Upper lobe of left lung (tissue), 6 donors: Measurements from ENCODE around the gene OLFML2B. TPM values are rescaled to one million over a fixed set of nuclear protein-coding genes. Genes with fewer than 3 reads are reported as not detected.

Experiments
- ATAC-seq, 2 donors: fragments of 200-7000 bp; cut with Tn5 transposase; one replicate each; pipeline ENCODE4 v1.9.1; 2022; ENCODE audit warnings: mild to moderate bottlenecking in 2 of 2, moderate library complexity in 2 of 2; ENCODE audit not compliant: low FRiP score in 2 of 2
- DNase-seq, 2 donors: peaks; one replicate each; pipeline ENCODE4 v3.0.0-alpha.2; 2019 to 2020
- H3K27ac ChIP-seq, 4 donors: fragments of 200-600 bp; sonication (generic); one replicate each; pipeline ENCODE4 v1.5.1; 2016 to 2019
- H3K27me3 ChIP-seq, 4 donors: fragments of 200-600 bp; sonication (generic); one replicate each; pipeline ENCODE4 v1.5.1; 2017 to 2019
- H3K36me3 ChIP-seq, 4 donors: fragments of 200-600 bp; sonication (generic); one replicate each; pipeline ENCODE4 v1.5.1; 2016 to 2019
- H3K4me1 ChIP-seq, 4 donors: fragments of 200-600 bp; sonication (generic); one replicate each; pipeline ENCODE4 v1.5.1; 2018 to 2019
- H3K4me3 ChIP-seq, 4 donors: fragments of 200-600 bp; sonication (generic); one replicate each; pipeline ENCODE4 v1.5.1; 2017 to 2019; ENCODE audit warnings: mild to moderate bottlenecking in 2 of 4, moderate library complexity in 1 of 4
- H3K9me3 ChIP-seq, 4 donors: fragments of 200-600 bp; sonication (generic); one replicate each; pipeline ENCODE4 v1.5.1; 2018 to 2019
- EP300 ChIP-seq, 4 donors: sonication (generic); formaldehyde crosslinking; IDR thresholded peaks; one replicate each; pipeline ENCODE4 v1.5.1; 2017; ENCODE audit warnings: antibody characterized with exemption in 4 of 4, control low read depth in 2 of 4
- POLR2A ChIP-seq, 4 donors: fragments of 450-650 bp; IDR thresholded peaks; one replicate each; pipeline ENCODE4 v1.5.1; 2016 to 2017; ENCODE audit warnings: antibody characterized with exemption in 4 of 4, mild to moderate bottlenecking in 2 of 4
- POLR2AphosphoS5 ChIP-seq, 2 donors: sonication (generic); formaldehyde crosslinking; IDR thresholded peaks; one replicate each; pipeline ENCODE4 v1.5.1; 2017; ENCODE audit warnings: antibody characterized with exemption in 2 of 2
- WGBS, 2 donors: methylation state at CpG; one replicate each; pipeline ENCODE4 v1.1.5; 2017 to 2018; 5-methylcytosine and 5-hydroxymethylcytosine counted together
- total RNA-seq, 6 donors: library from RNA; depleted of rRNA in 4 of 6; stranded (reverse); fragments of >200 nt in 4 of 6; gene quantifications; one replicate each; pipeline versions ENCODE4 v1.1.0 to v1.2.1, GENCODE V29; 2016 to 2021
- TF ChIP-seq, protein P1 (sequence below), 6 experiments: fragments of 450-650 bp in 4 of 6; fragments of 200-600 bp in 2 of 6; sonication (generic) in 2 of 6; IDR thresholded peaks; one replicate each; pipeline ENCODE4 v1.5.1; 2016 to 2019; ENCODE audit warnings: antibody characterized with exemption in 6 of 6
- donor health status: DM: no; HTN: no; CAD: no; lungs with moderate emphysema.
- donor health status: DM: no; HTN: yes; CAD: no; lungs with severe emphysema.

OLFML2B gene
- total RNA-seq, 6 donors from 2014 or later: 5.1 to 51.3 (median 9.9) TPM

- no peak overlapping the region for H3K27ac ChIP-seq
- ATAC-seq (no peak), DNase-seq (no peak)
- H3K4me1 ChIP-seq: peaks cover 0 to 5% (median 2%) of the 10 kb centered on the region in 4 donors
- WGBS, 2 donors: 86 to 91% methylated on average over 3 of the region's 3 CpGs
- H3K4me3 ChIP-seq: no peak overlapping the region
- no peak for TF ChIP-seq POLR2AphosphoS5 (IDR thresholded peaks at IDR 0.05)
- no peak for TF ChIP-seq EP300 (IDR thresholded peaks at IDR 0.05)
- no peak for TF ChIP-seq POLR2A (IDR thresholded peaks at IDR 0.05)
- TF ChIP-seq, protein P1, sequence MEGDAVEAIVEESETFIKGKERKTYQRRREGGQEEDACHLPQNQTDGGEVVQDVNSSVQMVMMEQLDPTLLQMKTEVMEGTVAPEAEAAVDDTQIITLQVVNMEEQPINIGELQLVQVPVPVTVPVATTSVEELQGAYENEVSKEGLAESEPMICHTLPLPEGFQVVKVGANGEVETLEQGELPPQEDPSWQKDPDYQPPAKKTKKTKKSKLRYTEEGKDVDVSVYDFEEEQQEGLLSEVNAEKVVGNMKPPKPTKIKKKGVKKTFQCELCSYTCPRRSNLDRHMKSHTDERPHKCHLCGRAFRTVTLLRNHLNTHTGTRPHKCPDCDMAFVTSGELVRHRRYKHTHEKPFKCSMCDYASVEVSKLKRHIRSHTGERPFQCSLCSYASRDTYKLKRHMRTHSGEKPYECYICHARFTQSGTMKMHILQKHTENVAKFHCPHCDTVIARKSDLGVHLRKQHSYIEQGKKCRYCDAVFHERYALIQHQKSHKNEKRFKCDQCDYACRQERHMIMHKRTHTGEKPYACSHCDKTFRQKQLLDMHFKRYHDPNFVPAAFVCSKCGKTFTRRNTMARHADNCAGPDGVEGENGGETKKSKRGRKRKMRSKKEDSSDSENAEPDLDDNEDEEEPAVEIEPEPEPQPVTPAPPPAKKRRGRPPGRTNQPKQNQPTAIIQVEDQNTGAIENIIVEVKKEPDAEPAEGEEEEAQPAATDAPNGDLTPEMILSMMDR (IDR thresholded peaks at IDR 0.05): no peak
- peaks cover 0 to 5% (median 2%) of the 10 kb centered on the region in 4 donors for H3K9me3 ChIP-seq
- H3K36me3 ChIP-seq: no peaks in the 10 kb centered on the region
- no peaks in the 10 kb centered on the region for H3K27me3 ChIP-seq
These were observed 13.5 kb downstream of the OLFML2B start for GRCh38 chr1:162010175-162010506.

DNA sequence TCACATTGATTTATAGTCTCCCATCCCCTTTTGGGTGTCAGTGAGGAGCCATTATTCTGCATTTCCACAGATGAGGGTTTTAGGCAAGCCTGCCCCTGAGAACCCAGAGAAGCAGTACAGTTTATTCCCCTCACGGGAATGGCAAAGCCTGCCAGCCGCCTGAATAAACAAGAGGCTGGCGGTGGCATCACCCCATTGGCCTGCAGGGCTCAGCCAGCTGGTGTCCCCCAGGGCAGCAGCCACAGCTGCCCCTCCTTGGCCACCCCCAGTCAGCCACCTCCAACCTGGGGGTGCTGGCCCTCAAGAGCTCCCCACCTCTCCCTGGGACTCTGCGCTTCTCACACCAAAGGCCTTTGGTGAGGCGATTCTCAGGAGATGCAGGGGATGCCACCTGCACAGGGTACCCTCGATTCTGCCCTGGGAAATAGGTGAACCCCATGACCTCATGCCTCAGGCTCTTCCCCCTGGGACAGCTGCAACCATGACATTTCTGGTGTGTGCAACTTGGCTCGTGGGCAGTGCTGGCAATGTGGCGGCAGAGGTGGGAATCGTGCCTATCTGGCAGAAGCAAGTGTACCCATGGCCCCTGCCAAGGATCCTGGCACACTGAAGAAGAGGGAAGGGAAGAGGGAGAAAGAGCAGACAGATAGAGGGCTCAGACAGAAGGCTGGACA is 14.0 kb downstream of the OLFML2B start:
- Histone ChIP-seq H3K9me3 (peaks cover 0 to 5% (median 2%) of the 10 kb centered on the region in 4 donors), H3K36me3 (no peaks in the 10 kb centered on the region), H3K4me3 (no peak overlapping the region), H3K27ac (no peak overlapping the region), H3K27me3 (no peaks in the 10 kb centered on the region), H3K4me1 (peaks cover 0 to 5% (median 2%) of the 10 kb centered on the region in 4 donors)
- DNase-seq (no peak), ATAC-seq (no peak)
- WGBS, 2 donors: 72 to 84% methylated on average over 4 to 9 of the region's 9 CpGs
- TF ChIP-seq POLR2AphosphoS5 (IDR thresholded peaks at IDR 0.05) (no peak), POLR2A (IDR thresholded peaks at IDR 0.05) (no peak), EP300 (IDR thresholded peaks at IDR 0.05) (no peak)
- TF ChIP-seq, protein P1 (IDR thresholded peaks at IDR 0.05): no peak

GRCh38 chr1:162008799-162009198 is 14.9 kb downstream of the OLFML2B start:
- H3K27ac ChIP-seq: no peak overlapping the region
- DNase-seq: no peak
- WGBS, 2 donors: 89 to 90% methylated on average over 5 of the region's 5 CpGs
- no peak for ATAC-seq
- H3K27me3 ChIP-seq: no peaks in the 10 kb centered on the region
- H3K9me3 ChIP-seq: peaks cover 0 to 5% (median 2%) of the 10 kb centered on the region in 4 donors
- TF ChIP-seq, protein P1 (IDR thresholded peaks at IDR 0.05): no peak
- TF ChIP-seq POLR2AphosphoS5 (IDR thresholded peaks at IDR 0.05) (no peak), POLR2A (IDR thresholded peaks at IDR 0.05) (no peak), EP300 (IDR thresholded peaks at IDR 0.05) (no peak)
- H3K36me3 ChIP-seq: no peaks in the 10 kb centered on the region
- no peak overlapping the region for H3K4me3 ChIP-seq
- H3K4me1 ChIP-seq: peaks cover 0 to 7% (median 4%) of the 10 kb centered on the region in 4 donors

DNA sequence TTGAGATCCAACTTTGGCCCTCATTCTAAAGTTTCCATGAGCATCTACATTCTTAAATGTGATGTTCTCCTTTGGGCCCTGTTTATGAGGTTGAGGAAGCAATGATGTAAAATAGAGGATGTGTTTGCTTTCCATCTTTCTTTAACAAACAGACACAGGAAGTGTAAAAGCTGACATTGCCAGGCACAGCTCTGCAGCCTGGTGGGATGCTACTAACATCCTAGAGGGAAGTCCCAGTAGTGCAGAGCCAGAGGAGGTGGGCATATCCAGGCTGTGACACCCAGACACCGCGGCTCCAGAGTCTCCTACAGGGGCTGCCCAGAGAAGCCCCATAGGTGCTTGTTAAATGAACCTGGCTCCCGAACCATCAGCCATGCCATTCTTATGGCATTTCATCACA is 16.2 kb downstream of the OLFML2B start:
- WGBS, 2 donors: 81 to 88% methylated on average over 3 of the region's 3 CpGs
- no peak overlapping the region for H3K4me3 ChIP-seq
- ATAC-seq (no peak), DNase-seq (no peak)
- H3K36me3 ChIP-seq: no peaks in the 10 kb centered on the region
- peaks cover 0 to 11% (median 4%) of the 10 kb centered on the region in 4 donors for H3K4me1 ChIP-seq
- H3K27me3 ChIP-seq: no peaks in the 10 kb centered on the region
- TF ChIP-seq EP300 (IDR thresholded peaks at IDR 0.05): no peak
- TF ChIP-seq, protein P1 (IDR thresholded peaks at IDR 0.05): no peak
- no peak for TF ChIP-seq POLR2AphosphoS5 (IDR thresholded peaks at IDR 0.05)
- TF ChIP-seq POLR2A (IDR thresholded peaks at IDR 0.05): no peak
- H3K27ac ChIP-seq: no peak overlapping the region
- H3K9me3 ChIP-seq: no peaks in the 10 kb centered on the region

GRCh38 chr1:162006081-162006480 is 17.6 kb downstream of the OLFML2B start:
- Histone ChIP-seq H3K9me3 (no peaks in the 10 kb centered on the region), H3K4me3 (no peak overlapping the region), H3K27ac (no peak overlapping the region), H3K4me1 (peaks cover 0 to 11% (median 3%) of the 10 kb centered on the region in 4 donors), H3K36me3 (no peaks in the 10 kb centered on the region), H3K27me3 (no peaks in the 10 kb centered on the region)
- TF ChIP-seq, protein P1 (IDR thresholded peaks at IDR 0.05): no peak
- no peak for TF ChIP-seq EP300 (IDR thresholded peaks at IDR 0.05)
- TF ChIP-seq POLR2A (IDR thresholded peaks at IDR 0.05): no peak
- no peak for TF ChIP-seq POLR2AphosphoS5 (IDR thresholded peaks at IDR 0.05)
- DNase-seq (no peak), ATAC-seq (no peak)
- 91 to 93% methylated on average over 6 of the region's 6 CpGs for WGBS, 2 donors
